Gastrocnemius medialis (tissue), 4 donors: ENCODE results near the gene MMP25.

ENCODE experiments used
- CTCF ChIP-seq, 5 experiments: fragments of 450-650 bp in 3 of 5; fragments of 200-600 bp in 2 of 5; sonication (generic) in 2 of 5; IDR thresholded peaks in 4 of 5; conservative IDR thresholded peaks in 1 of 5; 1 replicate in 4 of 5; 2 replicates in 1 of 5; pipeline ENCODE4 v1.5.1; 2016 to 2019; ENCODE audit warnings: antibody characterized with exemption in 5 of 5, mild to moderate bottlenecking in 3 of 5, moderate library complexity in 3 of 5
- POLR2A ChIP-seq, 2 donors: fragments of 450-650 bp; IDR thresholded peaks; one replicate each; pipeline ENCODE4 v1.6.1; 2017; ENCODE audit warnings: antibody characterized with exemption in 2 of 2, mild to moderate bottlenecking in 2 of 2, moderate library complexity in 2 of 2

GRCh38 chr16:3007059-3007956, 39.1 kb upstream of the MMP25 start:
- TF ChIP-seq CTCF (IDR thresholded peaks at IDR 0.05 in 4 of 5, conservative IDR thresholded peaks at IDR 0.05 in 1 of 5) (no peak), POLR2A (IDR thresholded peaks at IDR 0.05) (no peak)
